ENCODE measurements around the gene ARRB2.
A peak's percentile ranks its signal among the peaks of the same experiment; 100 is the strongest.
"Not testable (repeated sequence)": the region's sequence is repeated elsewhere in the genome, so short reads cannot be mapped to it uniquely, and the experiment has no call there.

The ARRB2 gene

GRCh38 chr17:4709794-4710692 is at the start of gene ARRB2:
ARRB2 (plus strand) TSS chr17:4710632; CDS start chr17:4710722, 90 bp downstream.
- peak; percentile 98 for DNase-seq (ENCODE audit: low spot score)

GRCh38 chr17:4663711-4664110 is 46.7 kb upstream of the ARRB2 start:
- DNase-seq (ENCODE audit: low spot score): no peak

GRCh38 chr17:4664230-4664629 is 46.2 kb upstream of the ARRB2 start:
- no peak for DNase-seq (ENCODE audit: low spot score)

GRCh38 chr17:4665027-4665426 is 45.4 kb upstream of the ARRB2 start:
- no peak for DNase-seq (ENCODE audit: low spot score)

- DNase-seq (ENCODE audit: low spot score): no peak
Observed at GRCh38 chr17:4666296-4666695, 44.1 kb upstream of the ARRB2 start.

GRCh38 chr17:4667166-4667565 is 43.3 kb upstream of the ARRB2 start:
- DNase-seq (ENCODE audit: low spot score): no peak

GRCh38 chr17:4672055-4672630 is 38.3 kb upstream of the ARRB2 start:
- DNase-seq (ENCODE audit: low spot score): no peak

- no peak for DNase-seq (ENCODE audit: low spot score)
Observed at GRCh38 chr17:4672751-4673150, 37.7 kb upstream of the ARRB2 start.

- no peak for DNase-seq (ENCODE audit: low spot score)
Observed at GRCh38 chr17:4673169-4673568, 37.3 kb upstream of the ARRB2 start.

GRCh38 chr17:4673986-4674684 is 36.3 kb upstream of the ARRB2 start:
- no peak for DNase-seq (ENCODE audit: low spot score)

- DNase-seq (ENCODE audit: low spot score): no peak
Observed at GRCh38 chr17:4674685-4674998, 35.8 kb upstream of the ARRB2 start.

- DNase-seq (ENCODE audit: low spot score): no peak
Observed at GRCh38 chr17:4675791-4676190, 34.6 kb upstream of the ARRB2 start.

- DNase-seq (ENCODE audit: low spot score): no peak
Observed at GRCh38 chr17:4676791-4677190, 33.6 kb upstream of the ARRB2 start.

- no peak for DNase-seq (ENCODE audit: low spot score)
Observed at GRCh38 chr17:4678448-4679026, 31.9 kb upstream of the ARRB2 start.

GRCh38 chr17:4679658-4680057 is 30.8 kb upstream of the ARRB2 start:
- DNase-seq (ENCODE audit: low spot score): no peak

GRCh38 chr17:4683739-4684138 is 26.7 kb upstream of the ARRB2 start:
- not testable (repeated sequence) for DNase-seq (ENCODE audit: low spot score)

- not testable (repeated sequence) for DNase-seq (ENCODE audit: low spot score)
Observed at GRCh38 chr17:4689872-4690271, 20.6 kb upstream of the ARRB2 start.

- DNase-seq (ENCODE audit: low spot score): no peak
Observed at GRCh38 chr17:4690745-4691144, 19.7 kb upstream of the ARRB2 start.

- peak; percentile 42 for DNase-seq (ENCODE audit: low spot score)
Observed at GRCh38 chr17:4691686-4692085, 18.7 kb upstream of the ARRB2 start.

- no peak for DNase-seq (ENCODE audit: low spot score)
Observed at GRCh38 chr17:4693416-4693815, 17.0 kb upstream of the ARRB2 start.

GRCh38 chr17:4696437-4696805 is 14.0 kb upstream of the ARRB2 start:
- no peak for DNase-seq (ENCODE audit: low spot score)

GRCh38 chr17:4699401-4700056 is 10.9 kb upstream of the ARRB2 start:
- DNase-seq (ENCODE audit: low spot score): peak; percentile 67

Data from pons (tissue), 1 donor.